ENCODE data around the gene AURKA. TPM values are rescaled to one million over a fixed set of nuclear protein-coding genes. Genes with fewer than 3 reads are reported as not detected.

AURKA gene
- total RNA-seq, 1 donor, result 4.7 TPM

GRCh38 chr20:56430957-56431356, 38.9 kb upstream of the AURKA start:
- H4K20me1 ChIP-seq (ENCODE audit: insufficient read depth, low read length), result no peaks in the 10 kb centered on the region
- no peaks in the 10 kb centered on the region for H3K79me2 ChIP-seq (ENCODE audit: insufficient read depth, low read length)
- H3K36me3 ChIP-seq (ENCODE audit: insufficient read depth, low read length), result no peaks in the 10 kb centered on the region
- peaks cover 29% of the 10 kb centered on the region for H3K4me1 ChIP-seq (ENCODE audit: insufficient read depth, low read length)
- DNase-seq (ENCODE audit: insufficient read length, low spot score, missing footprints), result no peak
- no peak for TF ChIP-seq CTCF (IDR thresholded peaks at IDR 0.05; ENCODE audit: extremely low read depth, low read depth, low read length)
- no peaks in the 10 kb centered on the region for H3K27me3 ChIP-seq (ENCODE audit: insufficient read depth, low read length)
- no peaks in the 10 kb centered on the region for H3K9me3 ChIP-seq (ENCODE audit: low read depth, low read length)
- H3K4me2 ChIP-seq (ENCODE audit: insufficient read depth, low read length), result no peak overlapping the region
- H3K4me3 ChIP-seq (ENCODE audit: insufficient read depth, low read length), result no peak overlapping the region
- no peak overlapping the region for H2AFZ ChIP-seq (ENCODE audit: low read length)
- H3K27ac ChIP-seq (ENCODE audit: low read depth, low read length), result no peak overlapping the region

GRCh38 chr20:56430461-56430860, 38.4 kb upstream of the AURKA start:
- Histone ChIP-seq H3K4me2 (ENCODE audit: insufficient read depth, low read length) (no peak overlapping the region), H3K4me1 (ENCODE audit: insufficient read depth, low read length) (peaks cover 29% of the 10 kb centered on the region)

GRCh38 chr20:56429941-56430340, 37.9 kb upstream of the AURKA start:
- Histone ChIP-seq H3K27ac (ENCODE audit: low read depth, low read length) (peak overlapping the region; percentile 81), H2AFZ (ENCODE audit: low read length) (peak overlapping the region; percentile 21), H4K20me1 (ENCODE audit: insufficient read depth, low read length) (no peaks in the 10 kb centered on the region), H3K36me3 (ENCODE audit: insufficient read depth, low read length) (no peaks in the 10 kb centered on the region), H3K4me1 (ENCODE audit: insufficient read depth, low read length) (peaks cover 29% of the 10 kb centered on the region), H3K4me3 (ENCODE audit: insufficient read depth, low read length) (no peak overlapping the region), H3K27me3 (ENCODE audit: insufficient read depth, low read length) (no peaks in the 10 kb centered on the region), H3K9me3 (ENCODE audit: low read depth, low read length) (no peaks in the 10 kb centered on the region), H3K4me2 (ENCODE audit: insufficient read depth, low read length) (no peak overlapping the region), H3K79me2 (ENCODE audit: insufficient read depth, low read length) (no peaks in the 10 kb centered on the region)
- no peak for TF ChIP-seq CTCF (IDR thresholded peaks at IDR 0.05; ENCODE audit: extremely low read depth, low read depth, low read length)
- DNase-seq (ENCODE audit: insufficient read length, low spot score, missing footprints), result no peak

More at GRCh38 chr20:56430461-56430860, 38.4 kb upstream of the AURKA start:
- Histone ChIP-seq H3K9me3 (ENCODE audit: low read depth, low read length) (no peaks in the 10 kb centered on the region), H3K27ac (ENCODE audit: low read depth, low read length) (peak overlapping the region; percentile 81), H3K36me3 (ENCODE audit: insufficient read depth, low read length) (no peaks in the 10 kb centered on the region), H4K20me1 (ENCODE audit: insufficient read depth, low read length) (no peaks in the 10 kb centered on the region), H3K79me2 (ENCODE audit: insufficient read depth, low read length) (no peaks in the 10 kb centered on the region), H3K4me3 (ENCODE audit: insufficient read depth, low read length) (no peak overlapping the region), H2AFZ (ENCODE audit: low read length) (no peak overlapping the region), H3K27me3 (ENCODE audit: insufficient read depth, low read length) (no peaks in the 10 kb centered on the region)
- TF ChIP-seq CTCF (IDR thresholded peaks at IDR 0.05; ENCODE audit: extremely low read depth, low read depth, low read length), result no peak
- no peak for DNase-seq (ENCODE audit: insufficient read length, low spot score, missing footprints)

- DNase-seq (ENCODE audit: insufficient read length, low spot score, missing footprints), result no peak
- Histone ChIP-seq H3K36me3 (ENCODE audit: insufficient read depth, low read length) (no peaks in the 10 kb centered on the region), H3K9me3 (ENCODE audit: low read depth, low read length) (no peaks in the 10 kb centered on the region), H3K79me2 (ENCODE audit: insufficient read depth, low read length) (no peaks in the 10 kb centered on the region), H4K20me1 (ENCODE audit: insufficient read depth, low read length) (no peaks in the 10 kb centered on the region), H2AFZ (ENCODE audit: low read length) (peak overlapping the region; percentile 47), H3K4me1 (ENCODE audit: insufficient read depth, low read length) (peaks cover 29% of the 10 kb centered on the region), H3K4me2 (ENCODE audit: insufficient read depth, low read length) (peak overlapping the region; percentile 12), H3K27me3 (ENCODE audit: insufficient read depth, low read length) (no peaks in the 10 kb centered on the region), H3K27ac (ENCODE audit: low read depth, low read length) (peak overlapping the region; percentile 81), H3K4me3 (ENCODE audit: insufficient read depth, low read length) (no peak overlapping the region)
- TF ChIP-seq CTCF (IDR thresholded peaks at IDR 0.05; ENCODE audit: extremely low read depth, low read depth, low read length), result no peak
Observed at GRCh38 chr20:56429502-56429901, 37.5 kb upstream of the AURKA start.

Data from osteoblast (primary cell).